Brain microvascular endothelial cell (primary cell): ENCODE data around the gene CXorf65.

Experiments used
- DNase-seq: peaks from one replicate; pipeline ENCODE4 v3.0.0-alpha.2; 2020
- H3K27ac ChIP-seq: fragments of 250-450 bp; sonication (Bioruptor Pico); 2 replicates; pipeline ENCODE4 v1.5.1; 2020; ENCODE audit warnings: mild to moderate bottlenecking, moderate library complexity
- H3K27me3 ChIP-seq: fragments of 250-450 bp; sonication (Bioruptor Pico); replicated peaks from 2 replicates; pipeline ENCODE4 v1.5.1; 2020; ENCODE audit warnings: mild to moderate bottlenecking
- H3K36me3 ChIP-seq: fragments of 250-450 bp; sonication (Bioruptor Pico); replicated peaks from 2 replicates; pipeline ENCODE4 v1.5.1; 2020; ENCODE audit warnings: mild to moderate bottlenecking
- H3K4me3 ChIP-seq: 2 replicates; pipeline ENCODE4 v1.5.1; 2011; ENCODE audit warnings: low read depth, mild to moderate bottlenecking, control low read depth, low read length, moderate library complexity
- in situ Hi-C: cut with HindIII; loops from 2 replicates; pipeline ENCODE4 v1.10.0; 2017; ENCODE audit warnings: low sequenced_read_pairs, low pct_ligation_motif_present
- TF ChIP-seq, protein P1 (sequence below): IDR thresholded peaks from 2 replicates; pipeline ENCODE4 v1.5.1; 2011; ENCODE audit warnings: low read depth, mild to moderate bottlenecking, moderate library complexity, low read length, control low read depth, inconsistent platforms; ENCODE audit errors: missing control alignments

The CXorf65 gene

DNA sequence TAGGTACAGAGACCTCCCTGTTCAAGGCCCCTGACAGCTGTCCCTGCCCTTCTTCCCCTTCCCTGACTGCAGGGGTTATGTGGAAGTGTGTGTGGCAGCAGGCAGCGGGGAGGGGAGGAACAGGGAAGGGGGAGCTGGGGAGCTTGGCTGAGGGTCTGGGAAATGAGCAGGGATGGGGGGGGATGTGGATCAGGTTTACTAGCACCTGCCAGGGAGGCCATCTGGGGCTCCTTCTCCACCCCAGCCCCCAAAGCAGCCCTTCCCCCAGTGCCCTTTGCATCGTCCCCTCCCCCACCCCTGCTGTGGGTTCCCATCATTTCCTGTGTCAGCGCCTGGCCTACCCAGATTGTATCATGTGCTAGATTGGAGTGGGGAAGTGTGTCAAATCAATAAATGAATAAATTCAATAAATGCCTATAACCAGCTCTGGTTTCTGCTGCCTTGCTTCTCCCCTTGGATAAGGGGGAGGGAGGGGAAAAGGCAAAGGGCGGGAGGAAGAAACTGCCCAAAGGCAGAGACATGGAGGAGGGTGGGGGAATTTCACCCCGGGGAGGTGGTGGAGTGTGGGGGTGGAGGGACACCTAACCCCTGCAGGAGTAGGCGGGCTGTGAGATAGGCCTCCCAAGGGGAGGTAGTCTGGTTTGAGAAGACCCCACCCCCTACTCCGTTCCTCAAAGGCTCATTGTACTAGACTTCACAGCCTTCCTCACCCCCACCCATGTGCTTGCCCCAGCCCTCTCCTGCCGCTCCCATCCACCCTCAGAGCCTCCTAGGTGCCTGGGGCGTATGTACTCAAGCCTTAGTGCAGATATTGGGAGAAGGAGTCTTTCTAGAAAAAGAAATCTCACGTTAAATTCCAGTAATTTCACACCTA lies 3.2 kb downstream of the CXorf65 start:
- Histone ChIP-seq H3K36me3 (no peaks in the 10 kb centered on the region), H3K4me3 (no peak overlapping the region), H3K27ac (no peak overlapping the region), H3K27me3 (no peaks in the 10 kb centered on the region)
- DNase-seq = no peak
- in situ Hi-C loops = no loop called here
- TF ChIP-seq, protein P1, sequence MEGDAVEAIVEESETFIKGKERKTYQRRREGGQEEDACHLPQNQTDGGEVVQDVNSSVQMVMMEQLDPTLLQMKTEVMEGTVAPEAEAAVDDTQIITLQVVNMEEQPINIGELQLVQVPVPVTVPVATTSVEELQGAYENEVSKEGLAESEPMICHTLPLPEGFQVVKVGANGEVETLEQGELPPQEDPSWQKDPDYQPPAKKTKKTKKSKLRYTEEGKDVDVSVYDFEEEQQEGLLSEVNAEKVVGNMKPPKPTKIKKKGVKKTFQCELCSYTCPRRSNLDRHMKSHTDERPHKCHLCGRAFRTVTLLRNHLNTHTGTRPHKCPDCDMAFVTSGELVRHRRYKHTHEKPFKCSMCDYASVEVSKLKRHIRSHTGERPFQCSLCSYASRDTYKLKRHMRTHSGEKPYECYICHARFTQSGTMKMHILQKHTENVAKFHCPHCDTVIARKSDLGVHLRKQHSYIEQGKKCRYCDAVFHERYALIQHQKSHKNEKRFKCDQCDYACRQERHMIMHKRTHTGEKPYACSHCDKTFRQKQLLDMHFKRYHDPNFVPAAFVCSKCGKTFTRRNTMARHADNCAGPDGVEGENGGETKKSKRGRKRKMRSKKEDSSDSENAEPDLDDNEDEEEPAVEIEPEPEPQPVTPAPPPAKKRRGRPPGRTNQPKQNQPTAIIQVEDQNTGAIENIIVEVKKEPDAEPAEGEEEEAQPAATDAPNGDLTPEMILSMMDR = no peak

DNA sequence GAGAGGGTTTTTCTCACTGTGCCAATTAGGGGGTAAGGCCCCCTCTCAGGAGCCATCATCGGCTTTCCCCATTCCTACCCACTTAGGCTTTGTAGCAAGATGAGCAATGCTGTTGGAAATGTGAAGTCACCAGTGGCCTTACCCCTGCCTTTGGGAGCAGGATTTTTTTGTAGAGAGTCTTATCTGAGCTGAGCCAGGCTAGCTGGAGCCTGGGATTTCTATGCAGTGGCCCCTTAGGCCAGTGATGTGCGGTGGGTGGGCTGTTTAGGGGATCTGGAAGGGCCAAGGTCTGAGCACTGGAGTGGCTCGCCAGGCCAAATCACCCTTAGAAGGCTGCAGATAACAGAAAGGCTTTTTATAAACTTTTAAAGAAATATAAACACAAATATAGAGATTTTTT lies 4.2 kb downstream of the CXorf65 start:
- Histone ChIP-seq H3K4me3 (no peak overlapping the region), H3K27ac (no peak overlapping the region), H3K27me3 (no peaks in the 10 kb centered on the region), H3K36me3 (no peaks in the 10 kb centered on the region)
- TF ChIP-seq, protein P1 = no peak
- no peak for DNase-seq
- in situ Hi-C loops = no loop called here

DNA sequence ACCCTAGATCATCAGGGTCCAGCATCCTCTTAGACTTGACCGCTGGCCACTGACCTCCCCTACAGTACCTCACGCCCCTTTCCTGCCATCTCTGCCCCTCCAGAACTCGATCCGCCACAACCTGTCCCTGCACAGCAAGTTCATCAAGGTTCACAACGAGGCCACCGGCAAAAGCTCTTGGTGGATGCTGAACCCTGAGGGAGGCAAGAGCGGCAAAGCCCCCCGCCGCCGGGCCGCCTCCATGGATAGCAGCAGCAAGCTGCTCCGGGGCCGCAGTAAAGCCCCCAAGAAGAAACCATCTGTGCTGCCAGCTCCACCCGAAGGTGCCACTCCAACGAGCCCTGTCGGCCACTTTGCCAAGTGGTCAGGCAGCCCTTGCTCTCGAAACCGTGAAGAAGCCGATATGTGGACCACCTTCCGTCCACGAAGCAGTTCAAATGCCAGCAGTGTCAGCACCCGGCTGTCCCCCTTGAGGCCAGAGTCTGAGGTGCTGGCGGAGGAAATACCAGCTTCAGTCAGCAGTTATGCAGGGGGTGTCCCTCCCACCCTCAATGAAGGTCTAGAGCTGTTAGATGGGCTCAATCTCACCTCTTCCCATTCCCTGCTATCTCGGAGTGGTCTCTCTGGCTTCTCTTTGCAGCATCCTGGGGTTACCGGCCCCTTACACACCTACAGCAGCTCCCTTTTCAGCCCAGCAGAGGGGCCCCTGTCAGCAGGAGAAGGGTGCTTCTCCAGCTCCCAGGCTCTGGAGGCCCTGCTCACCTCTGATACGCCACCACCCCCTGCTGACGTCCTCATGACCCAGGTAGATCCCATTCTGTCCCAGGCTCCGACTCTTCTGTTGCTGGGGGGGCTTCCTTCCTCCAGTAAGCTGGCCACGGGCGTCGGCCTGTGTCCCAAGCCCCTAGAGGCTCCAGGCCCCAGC lies 5.7 kb downstream of the CXorf65 start:
- H3K36me3 ChIP-seq = no peaks in the 10 kb centered on the region
- TF ChIP-seq, protein P1 = no peak
- DNase-seq = no peak
- in situ Hi-C loops = no loop called here
- no peak overlapping the region for H3K4me3 ChIP-seq
- no peak overlapping the region for H3K27ac ChIP-seq
- H3K27me3 ChIP-seq = no peaks in the 10 kb centered on the region

DNA sequence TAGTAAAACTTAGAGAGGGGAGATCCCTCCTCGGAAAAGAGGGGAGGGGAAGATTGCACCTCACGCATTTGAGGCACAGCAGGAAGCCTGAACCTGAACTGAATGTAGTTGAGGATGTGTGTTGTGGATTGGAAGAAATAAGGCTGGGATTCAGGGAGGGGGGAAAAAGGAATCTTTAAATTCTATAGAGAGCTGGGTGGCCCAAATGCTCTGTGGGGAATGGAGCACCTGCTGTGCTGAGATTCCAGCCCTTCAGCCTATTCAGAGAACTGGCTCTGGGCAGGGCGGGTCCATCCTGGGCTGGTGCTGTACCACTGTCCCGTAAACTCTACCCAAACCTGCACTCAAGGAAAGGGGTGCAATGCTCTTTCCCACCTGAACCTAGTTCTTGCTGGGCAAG lies 6.8 kb downstream of the CXorf65 start:
- TF ChIP-seq, protein P1 = no peak
- Histone ChIP-seq H3K4me3 (no peak overlapping the region), H3K27ac (no peak overlapping the region), H3K27me3 (no peaks in the 10 kb centered on the region), H3K36me3 (no peaks in the 10 kb centered on the region)
- in situ Hi-C loops = no loop called here
- DNase-seq = no peak

DNA sequence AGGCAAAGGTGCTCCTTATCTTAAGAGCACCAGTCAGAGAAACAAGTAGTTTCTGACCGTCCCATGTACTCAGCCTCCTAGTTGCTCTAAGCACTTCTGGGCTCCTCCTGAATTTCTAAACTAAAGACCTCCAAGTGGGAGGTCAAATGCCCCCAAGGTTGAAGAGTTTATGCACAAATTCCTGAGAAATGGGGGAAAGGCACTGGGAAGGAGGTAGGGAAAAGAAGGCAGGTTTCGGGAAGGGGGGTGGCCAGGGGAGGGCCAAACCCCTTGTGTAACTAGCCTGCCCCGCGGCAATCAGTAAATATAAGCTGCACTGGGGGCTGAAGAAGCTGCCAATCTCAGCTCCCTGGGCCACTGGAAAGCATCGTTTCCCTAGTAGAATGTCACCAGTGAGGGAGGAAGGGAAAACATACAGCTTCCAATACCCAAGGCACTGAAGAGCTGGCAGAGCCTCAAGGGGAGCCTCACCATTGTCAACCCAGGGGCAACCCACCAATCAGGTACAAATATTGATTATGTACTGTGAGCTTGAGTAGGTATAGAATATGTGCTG lies 7.5 kb downstream of the CXorf65 start:
- Histone ChIP-seq H3K27ac (no peak overlapping the region), H3K4me3 (no peak overlapping the region), H3K36me3 (no peaks in the 10 kb centered on the region), H3K27me3 (no peaks in the 10 kb centered on the region)
- TF ChIP-seq, protein P1 = no peak
- in situ Hi-C loops = no loop called here
- DNase-seq = no peak
